ENCODE data around the gene CHD6.

CHD6 gene

GRCh38 chr20:41574802-41575389 lies 43.3 kb downstream of the CHD6 start:
- TF ChIP-seq YY1 (IDR thresholded peaks at IDR 0.05; ENCODE audit: low read depth) (no peak), TAF1 (IDR thresholded peaks at IDR 0.05; ENCODE audit: low read depth) (no peak), EP300 (IDR thresholded peaks at IDR 0.05; ENCODE audit: borderline replicate concordance) (no peak), FOXM1 (IDR thresholded peaks at IDR 0.05; ENCODE audit: borderline replicate concordance, low read depth) (no peak), CREB1 (IDR thresholded peaks at IDR 0.05; ENCODE audit: low read depth) (no peak), RAD21 (IDR thresholded peaks at IDR 0.05; ENCODE audit: low read depth) (no peak), TCF12 (IDR thresholded peaks at IDR 0.05; ENCODE audit: low read depth) (no peak), ZBTB7A (IDR thresholded peaks at IDR 0.05; ENCODE audit: low read depth) (no peak), CEBPB (IDR thresholded peaks at IDR 0.05) (no peak)

GRCh38 chr20:41573955-41574354 lies 44.2 kb downstream of the CHD6 start:
- TF ChIP-seq REST (IDR thresholded peaks at IDR 0.05; ENCODE audit: low read depth) (no peak), CREB1 (IDR thresholded peaks at IDR 0.05; ENCODE audit: low read depth) (no peak), MAX (IDR thresholded peaks at IDR 0.05) (no peak), EGR1 (IDR thresholded peaks at IDR 0.05) (no peak), EP300 (IDR thresholded peaks at IDR 0.05; ENCODE audit: borderline replicate concordance) (no peak), RAD21 (IDR thresholded peaks at IDR 0.05; ENCODE audit: low read depth) (no peak), CEBPB (IDR thresholded peaks at IDR 0.05) (no peak), ZBTB7A (IDR thresholded peaks at IDR 0.05; ENCODE audit: low read depth) (no peak), TEAD4 (IDR thresholded peaks at IDR 0.05) (no peak), YY1 (IDR thresholded peaks at IDR 0.05; ENCODE audit: low read depth) (no peak), TCF12 (IDR thresholded peaks at IDR 0.05; ENCODE audit: low read depth) (no peak), NFIC (IDR thresholded peaks at IDR 0.05) (no peak), TAF1 (IDR thresholded peaks at IDR 0.05; ENCODE audit: low read depth) (no peak), USF1 (IDR thresholded peaks at IDR 0.05) (no peak), FOXM1 (IDR thresholded peaks at IDR 0.05; ENCODE audit: borderline replicate concordance, low read depth) (no peak)

- TF ChIP-seq RAD21 (IDR thresholded peaks at IDR 0.05; ENCODE audit: low read depth) = peak; percentile 22; the same call in 1 of the 2 replicates
- no peak for TF ChIP-seq REST (IDR thresholded peaks at IDR 0.05; ENCODE audit: low read depth)
Measured at GRCh38 chr20:41572010-41572572, 46.1 kb downstream of the CHD6 start.

- TF ChIP-seq TEAD4 (IDR thresholded peaks at IDR 0.05) (no peak), TAF1 (IDR thresholded peaks at IDR 0.05; ENCODE audit: low read depth) (no peak), EP300 (IDR thresholded peaks at IDR 0.05; ENCODE audit: borderline replicate concordance) (no peak), RAD21 (IDR thresholded peaks at IDR 0.05; ENCODE audit: low read depth) (no peak), ZBTB7A (IDR thresholded peaks at IDR 0.05; ENCODE audit: low read depth) (no peak), CREB1 (IDR thresholded peaks at IDR 0.05; ENCODE audit: low read depth) (no peak), REST (IDR thresholded peaks at IDR 0.05; ENCODE audit: low read depth) (no peak), EGR1 (IDR thresholded peaks at IDR 0.05) (no peak), TCF12 (IDR thresholded peaks at IDR 0.05; ENCODE audit: low read depth) (no peak), CEBPB (IDR thresholded peaks at IDR 0.05) (no peak), NFIC (IDR thresholded peaks at IDR 0.05) (no peak), FOXM1 (IDR thresholded peaks at IDR 0.05; ENCODE audit: borderline replicate concordance, low read depth) (no peak), YY1 (IDR thresholded peaks at IDR 0.05; ENCODE audit: low read depth) (no peak), USF1 (IDR thresholded peaks at IDR 0.05) (no peak), MAX (IDR thresholded peaks at IDR 0.05) (no peak)
Measured at GRCh38 chr20:41571006-41571405, 47.2 kb downstream of the CHD6 start.

Measured in Ishikawa (cell line).